GM21526 (cell line): Measurements from ENCODE around the gene AP1B1.
"Not testable (repeated sequence)": the region's sequence is repeated elsewhere in the genome, so short reads cannot be mapped to it uniquely, and the experiment has no call there.

Source experiments
- ATAC-seq: cut with Tn5 transposase; IDR thresholded peaks from one replicate; pipeline ENCODE4 v1.9.1; 2021; ENCODE audit warnings: moderate library complexity; ENCODE audit not compliant: unreplicated experiment, low FRiP score

AP1B1 gene

GRCh38 chr22:29390270-29390669 is 1.9 kb upstream of the AP1B1 start:
- ATAC-seq: no peak

GRCh38 chr22:29388759-29389090 is 355 bp upstream of the AP1B1 start:
- peak; percentile 10 for ATAC-seq

GRCh38 chr22:29386708-29387107 is 1.7 kb downstream of the AP1B1 start:
- ATAC-seq: no peak

GRCh38 chr22:29385748-29386147 is 2.6 kb downstream of the AP1B1 start:
- no peak for ATAC-seq

GRCh38 chr22:29385151-29385704 is 3.1 kb downstream of the AP1B1 start:
- ATAC-seq: no peak

GRCh38 chr22:29383740-29384139 is 4.6 kb downstream of the AP1B1 start:
- no peak for ATAC-seq

GRCh38 chr22:29382580-29383302 is 5.6 kb downstream of the AP1B1 start:
- no peak for ATAC-seq

GRCh38 chr22:29380856-29381255 is 7.5 kb downstream of the AP1B1 start:
- ATAC-seq: no peak

GRCh38 chr22:29380032-29380781 is 8.2 kb downstream of the AP1B1 start:
- ATAC-seq: no peak

- ATAC-seq: no peak
These were observed 9.1 kb downstream of the AP1B1 start for GRCh38 chr22:29379258-29379657.

GRCh38 chr22:29377979-29378378 is 10.4 kb downstream of the AP1B1 start:
- no peak for ATAC-seq

- ATAC-seq: not testable (repeated sequence)
These were observed 11.7 kb downstream of the AP1B1 start for GRCh38 chr22:29376705-29377104.

GRCh38 chr22:29375398-29376076 is 12.8 kb downstream of the AP1B1 start:
- no peak for ATAC-seq

- not testable (repeated sequence) for ATAC-seq
These were observed 13.6 kb downstream of the AP1B1 start for GRCh38 chr22:29374806-29375205.

GRCh38 chr22:29374401-29374800 is 14.0 kb downstream of the AP1B1 start:
- ATAC-seq: no peak

GRCh38 chr22:29370537-29370936 is 17.8 kb downstream of the AP1B1 start:
- no peak for ATAC-seq

- no peak for ATAC-seq
These were observed 18.9 kb downstream of the AP1B1 start for GRCh38 chr22:29369460-29369859.

- ATAC-seq: no peak
These were observed 28.9 kb downstream of the AP1B1 start for GRCh38 chr22:29359469-29359868.

GRCh38 chr22:29357193-29357890 is 31.0 kb downstream of the AP1B1 start:
- ATAC-seq: not testable (repeated sequence)

GRCh38 chr22:29353860-29354259 is 34.5 kb downstream of the AP1B1 start:
- ATAC-seq: no peak

- ATAC-seq: no peak
These were observed 35.1 kb downstream of the AP1B1 start for GRCh38 chr22:29353286-29353685.
